ENCODE results near the gene RERE.

Gene RERE

DNA sequence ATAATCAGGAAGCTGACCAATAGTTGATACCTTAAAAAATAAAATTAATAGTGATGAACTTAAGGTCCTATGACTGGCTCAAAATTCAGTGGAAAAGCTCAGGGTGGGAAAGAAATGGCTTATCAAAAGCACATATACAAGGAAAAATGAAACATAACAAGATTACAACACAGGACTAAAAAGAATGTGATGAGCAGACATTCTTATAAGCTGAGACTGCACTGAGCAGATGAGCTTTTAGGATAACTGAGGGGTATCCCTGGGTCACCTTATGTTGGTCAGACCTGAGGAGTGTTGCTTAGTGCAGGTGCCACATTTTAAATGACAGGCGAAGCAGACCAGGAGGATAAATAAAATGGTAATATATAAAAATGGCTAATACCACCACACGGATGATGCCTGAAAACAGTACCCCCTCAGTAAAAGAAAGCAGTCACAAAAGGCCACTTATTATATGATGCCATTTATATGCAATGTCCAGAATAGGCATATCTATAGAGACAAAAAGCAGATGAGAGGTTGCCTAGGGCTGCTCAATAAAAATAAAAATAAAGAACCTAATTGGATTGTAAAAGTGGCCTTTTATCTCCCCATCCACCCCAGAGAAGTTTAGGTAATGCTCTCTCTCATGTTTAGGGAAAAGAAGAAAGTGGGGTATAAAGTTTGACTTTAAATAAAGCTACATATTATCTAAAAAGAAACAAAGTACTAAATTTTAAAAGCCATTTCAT is 335.6 kb downstream of the RERE start:
- Histone ChIP-seq H3K27ac (no peak overlapping the region), H3K36me3 (ENCODE audit: insufficient read depth, low read length) (no peaks in the 10 kb centered on the region), H3K9ac (ENCODE audit: insufficient read length) (no peak overlapping the region), H3K9me3 (ENCODE audit: low read depth, low read length) (no peaks in the 10 kb centered on the region), H3K4me3 (no peak overlapping the region)
- TF ChIP-seq FOXP2 (optimal IDR thresholded peaks at IDR 0.05; ENCODE audit: control extremely low read depth, extremely low read length, insufficient read depth) = no peak
- TF ChIP-seq EZH2 (IDR thresholded peaks at IDR 0.05) = no peak
- no peak for TF ChIP-seq POLR2AphosphoS5 (IDR thresholded peaks at IDR 0.05; ENCODE audit: borderline replicate concordance, low read depth, low read length)
- no peak for DNase-seq (ENCODE audit: low read depth, low spot score)

DNA sequence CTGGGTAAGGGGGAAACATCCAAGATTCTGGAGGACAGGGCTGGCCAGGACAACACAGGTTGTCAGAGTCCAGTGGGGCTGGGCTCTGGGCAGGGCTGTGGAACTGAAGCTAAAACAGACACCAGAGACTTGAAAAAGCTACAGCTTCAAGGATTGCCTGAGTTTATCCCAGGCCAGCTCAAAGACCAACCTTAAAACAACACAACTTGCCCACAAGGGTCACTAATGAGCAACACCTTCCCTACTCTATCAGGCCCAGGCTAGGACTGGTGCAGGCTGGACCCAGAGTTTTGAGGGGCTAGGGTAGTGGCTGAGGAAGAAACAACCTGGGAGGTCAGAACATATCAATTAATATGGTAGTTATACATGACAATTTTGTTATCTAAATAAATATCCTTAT is 338.9 kb downstream of the RERE start:
- Histone ChIP-seq H3K9ac (ENCODE audit: insufficient read length) (no peak overlapping the region), H3K36me3 (ENCODE audit: insufficient read depth, low read length) (no peaks in the 10 kb centered on the region), H3K4me3 (no peak overlapping the region), H3K27ac (no peak overlapping the region), H3K9me3 (ENCODE audit: low read depth, low read length) (no peaks in the 10 kb centered on the region)
- DNase-seq (ENCODE audit: low read depth, low spot score) = no peak
- no peak for TF ChIP-seq EZH2 (IDR thresholded peaks at IDR 0.05)
- TF ChIP-seq POLR2AphosphoS5 (IDR thresholded peaks at IDR 0.05; ENCODE audit: borderline replicate concordance, low read depth, low read length) = no peak
- no peak for TF ChIP-seq FOXP2 (optimal IDR thresholded peaks at IDR 0.05; ENCODE audit: control extremely low read depth, extremely low read length, insufficient read depth)

DNA sequence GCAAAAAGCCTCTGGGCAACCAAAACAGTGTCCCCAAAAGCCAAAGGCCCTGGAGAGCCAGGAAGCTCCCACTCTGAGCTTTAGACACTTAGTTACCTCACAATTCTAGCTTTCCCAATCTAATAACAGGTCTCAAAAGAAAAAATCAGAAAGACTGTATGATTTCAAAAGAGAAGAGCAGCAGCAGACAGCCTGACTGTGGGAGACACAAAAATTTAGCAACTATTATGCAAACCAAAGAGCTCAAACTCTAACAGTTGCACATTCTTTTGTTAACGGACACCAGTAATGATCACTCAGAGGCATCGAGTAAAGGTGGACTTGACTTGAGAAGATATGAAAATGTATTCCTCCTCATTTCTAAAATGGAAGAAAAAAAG is 339.5 kb downstream of the RERE start:
- Histone ChIP-seq H3K4me3 (no peak overlapping the region), H3K9ac (ENCODE audit: insufficient read length) (no peak overlapping the region), H3K36me3 (ENCODE audit: insufficient read depth, low read length) (no peaks in the 10 kb centered on the region), H3K27ac (no peak overlapping the region), H3K9me3 (ENCODE audit: low read depth, low read length) (no peaks in the 10 kb centered on the region)
- no peak for DNase-seq (ENCODE audit: low read depth, low spot score)
- TF ChIP-seq FOXP2 (optimal IDR thresholded peaks at IDR 0.05; ENCODE audit: control extremely low read depth, extremely low read length, insufficient read depth) (no peak), EZH2 (IDR thresholded peaks at IDR 0.05) (no peak), POLR2AphosphoS5 (IDR thresholded peaks at IDR 0.05; ENCODE audit: borderline replicate concordance, low read depth, low read length) (no peak)

DNA sequence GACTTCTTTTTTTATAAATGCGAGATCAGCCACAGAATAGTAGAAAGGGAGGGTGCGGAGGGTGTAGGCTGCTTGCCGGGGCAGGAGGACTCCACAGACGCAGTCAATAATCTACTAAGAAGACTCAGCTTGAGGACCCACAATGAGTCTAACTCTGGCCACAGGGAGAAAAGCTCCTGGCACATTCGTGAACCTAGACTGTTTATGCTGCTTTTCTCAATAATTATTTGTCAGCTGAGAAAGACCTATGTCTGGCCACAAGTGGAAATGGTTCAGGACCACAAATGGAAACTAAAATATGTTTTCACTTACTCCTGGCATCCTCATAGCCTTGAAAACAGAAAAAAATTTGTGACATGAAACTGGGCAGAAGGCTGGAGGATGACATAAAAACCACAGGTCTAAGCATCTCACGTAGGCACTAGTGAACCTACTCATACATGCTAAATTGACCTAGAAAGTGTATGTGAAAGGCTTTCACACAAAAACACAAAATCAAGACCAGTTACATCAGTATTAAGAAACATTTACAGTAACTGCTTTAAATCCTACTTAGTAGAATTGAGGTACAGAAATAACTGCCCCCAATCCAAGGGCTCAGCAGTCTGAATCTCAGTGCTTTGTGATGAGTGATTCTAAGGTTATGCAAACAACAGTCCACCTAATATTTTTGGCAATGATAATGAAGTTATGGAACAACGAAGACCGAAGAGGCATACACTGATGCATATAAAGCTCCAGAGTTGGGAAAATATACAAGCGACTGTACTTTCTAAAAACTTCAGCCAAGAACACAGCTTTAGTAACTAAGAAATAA is 340.1 kb downstream of the RERE start:
- DNase-seq (ENCODE audit: low read depth, low spot score) = no peak
- Histone ChIP-seq H3K27ac (no peak overlapping the region), H3K9me3 (ENCODE audit: low read depth, low read length) (no peaks in the 10 kb centered on the region), H3K9ac (ENCODE audit: insufficient read length) (no peak overlapping the region), H3K4me3 (no peak overlapping the region), H3K36me3 (ENCODE audit: insufficient read depth, low read length) (no peaks in the 10 kb centered on the region)
- no peak for TF ChIP-seq FOXP2 (optimal IDR thresholded peaks at IDR 0.05; ENCODE audit: control extremely low read depth, extremely low read length, insufficient read depth)
- no peak for TF ChIP-seq EZH2 (IDR thresholded peaks at IDR 0.05)
- no peak for TF ChIP-seq POLR2AphosphoS5 (IDR thresholded peaks at IDR 0.05; ENCODE audit: borderline replicate concordance, low read depth, low read length)

DNA sequence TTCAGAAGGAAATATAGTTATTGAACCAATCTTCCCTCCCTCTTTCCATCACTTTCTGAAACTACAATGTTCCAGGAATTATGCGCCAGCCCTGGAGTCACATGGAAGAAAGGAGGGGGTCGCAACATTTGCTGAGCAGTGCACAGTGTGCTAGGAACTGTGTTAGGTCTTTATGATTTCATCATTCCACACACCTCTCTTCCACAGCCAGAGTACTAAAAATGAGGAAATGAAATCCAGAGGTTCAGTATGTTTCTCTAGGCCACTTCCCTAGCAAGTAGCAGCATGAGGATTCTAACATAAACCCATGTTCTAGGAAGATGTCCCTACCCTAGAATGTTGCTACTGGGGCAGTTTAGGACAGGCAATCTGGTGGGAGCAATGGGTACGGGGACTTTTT is 341.4 kb downstream of the RERE start:
- no peak for TF ChIP-seq POLR2AphosphoS5 (IDR thresholded peaks at IDR 0.05; ENCODE audit: borderline replicate concordance, low read depth, low read length)
- TF ChIP-seq FOXP2 (optimal IDR thresholded peaks at IDR 0.05; ENCODE audit: control extremely low read depth, extremely low read length, insufficient read depth) = no peak
- TF ChIP-seq EZH2 (IDR thresholded peaks at IDR 0.05) = no peak

DNA sequence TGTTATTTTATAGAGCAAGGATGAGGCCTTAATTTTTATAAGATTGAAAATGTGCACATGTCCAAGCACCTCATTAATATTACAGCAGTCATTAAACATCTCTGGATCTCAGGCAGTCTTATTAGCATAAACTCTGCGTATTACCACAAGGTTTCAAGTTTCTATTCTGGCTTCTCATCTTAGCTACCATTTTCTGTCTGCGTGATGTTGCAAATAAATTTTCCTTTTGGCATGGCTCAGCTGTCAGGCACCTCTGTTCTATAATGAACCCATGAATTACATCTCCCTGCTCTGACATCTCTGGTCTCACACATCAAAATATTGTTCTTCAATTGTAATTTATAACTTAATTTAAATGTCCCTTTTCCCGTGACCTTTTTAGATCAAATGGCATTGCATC is 343.1 kb downstream of the RERE start:
- no peaks in the 10 kb centered on the region for H3K36me3 ChIP-seq (ENCODE audit: insufficient read depth, low read length)
- no peak overlapping the region for H3K9ac ChIP-seq (ENCODE audit: insufficient read length)
- DNase-seq (ENCODE audit: low read depth, low spot score) = no peak
- TF ChIP-seq FOXP2 (optimal IDR thresholded peaks at IDR 0.05; ENCODE audit: control extremely low read depth, extremely low read length, insufficient read depth) (no peak), EZH2 (IDR thresholded peaks at IDR 0.05) (no peak), POLR2AphosphoS5 (IDR thresholded peaks at IDR 0.05; ENCODE audit: borderline replicate concordance, low read depth, low read length) (no peak)
- no peaks in the 10 kb centered on the region for H3K9me3 ChIP-seq (ENCODE audit: low read depth, low read length)
- H3K4me3 ChIP-seq = no peak overlapping the region
- H3K27ac ChIP-seq = no peak overlapping the region

More for the DNA sequence above, 341.4 kb downstream of the RERE start:
- Histone ChIP-seq H3K9ac (ENCODE audit: insufficient read length) (no peak overlapping the region), H3K4me3 (no peak overlapping the region), H3K36me3 (ENCODE audit: insufficient read depth, low read length) (no peaks in the 10 kb centered on the region), H3K27ac (no peak overlapping the region), H3K9me3 (ENCODE audit: low read depth, low read length) (no peaks in the 10 kb centered on the region)
- no peak for DNase-seq (ENCODE audit: low read depth, low spot score)

DNA sequence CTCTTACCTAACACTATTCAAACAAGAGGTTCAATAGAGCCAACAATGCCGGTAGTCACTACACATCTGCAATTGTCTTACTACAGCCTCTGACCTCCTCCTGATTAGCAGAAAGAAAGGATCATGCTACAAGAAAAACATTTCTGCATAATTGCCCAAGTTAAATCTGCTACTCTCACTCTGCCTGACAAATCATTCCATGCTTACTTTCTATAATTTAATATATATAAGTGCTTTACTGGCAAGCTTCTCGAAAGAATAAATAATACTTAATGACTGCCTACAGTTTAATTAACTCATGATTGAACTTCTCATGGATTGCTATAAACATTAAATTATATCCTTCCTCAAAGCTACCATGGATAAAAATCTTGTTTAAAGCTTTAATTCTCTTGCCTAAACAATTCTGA is 343.5 kb downstream of the RERE start:
- TF ChIP-seq FOXP2 (optimal IDR thresholded peaks at IDR 0.05; ENCODE audit: control extremely low read depth, extremely low read length, insufficient read depth) = no peak
- TF ChIP-seq EZH2 (IDR thresholded peaks at IDR 0.05) = no peak
- no peak for TF ChIP-seq POLR2AphosphoS5 (IDR thresholded peaks at IDR 0.05; ENCODE audit: borderline replicate concordance, low read depth, low read length)
- no peak for DNase-seq (ENCODE audit: low read depth, low spot score)
- no peaks in the 10 kb centered on the region for H3K9me3 ChIP-seq (ENCODE audit: low read depth, low read length)
- H3K36me3 ChIP-seq (ENCODE audit: insufficient read depth, low read length) = no peaks in the 10 kb centered on the region
- no peak overlapping the region for H3K9ac ChIP-seq (ENCODE audit: insufficient read length)
- no peak overlapping the region for H3K4me3 ChIP-seq
- H3K27ac ChIP-seq = no peak overlapping the region

DNA sequence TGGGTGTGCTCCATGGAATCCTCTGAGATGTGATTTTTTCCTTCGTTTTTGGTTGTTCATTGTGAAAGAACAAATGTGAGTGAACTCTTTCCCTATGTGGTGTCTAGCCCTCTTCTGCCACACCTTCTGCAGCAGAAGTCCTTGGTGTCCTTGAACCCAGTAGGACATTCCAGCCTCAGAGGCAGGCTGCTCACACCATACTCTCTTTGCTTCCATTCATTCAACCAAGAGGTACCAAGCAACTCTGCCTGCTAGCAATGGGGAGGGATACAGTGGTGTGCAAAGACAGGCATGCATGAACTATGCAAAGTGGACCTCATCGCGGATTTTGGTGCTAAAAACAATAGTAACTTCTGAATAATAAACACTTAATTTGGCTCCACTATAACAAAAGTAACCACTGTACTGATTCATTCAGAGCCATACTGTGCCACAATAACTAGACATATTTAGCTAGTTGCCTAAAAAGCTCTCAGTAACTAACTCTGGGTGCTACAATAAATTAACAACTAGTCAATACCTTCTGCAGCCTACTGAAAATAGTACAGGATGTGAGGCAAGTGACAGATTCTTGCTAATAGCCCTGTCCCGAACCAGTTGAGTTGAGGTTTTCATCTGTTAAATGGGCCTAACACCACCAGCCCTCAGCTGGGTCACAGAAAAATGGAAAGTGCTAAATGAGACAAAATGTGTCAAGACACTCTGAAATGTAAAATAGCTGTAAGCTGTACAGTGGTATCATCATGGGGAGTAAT is 344.1 kb downstream of the RERE start:
- TF ChIP-seq EZH2 (IDR thresholded peaks at IDR 0.05) = no peak
- TF ChIP-seq FOXP2 (optimal IDR thresholded peaks at IDR 0.05; ENCODE audit: control extremely low read depth, extremely low read length, insufficient read depth) = no peak
- no peak for TF ChIP-seq POLR2AphosphoS5 (IDR thresholded peaks at IDR 0.05; ENCODE audit: borderline replicate concordance, low read depth, low read length)
- Histone ChIP-seq H3K36me3 (ENCODE audit: insufficient read depth, low read length) (no peaks in the 10 kb centered on the region), H3K4me3 (no peak overlapping the region), H3K27ac (no peak overlapping the region), H3K9ac (ENCODE audit: insufficient read length) (no peak overlapping the region), H3K9me3 (ENCODE audit: low read depth, low read length) (no peaks in the 10 kb centered on the region)
- DNase-seq (ENCODE audit: low read depth, low spot score) = no peak

All from SK-N-MC (cell line).